ENCODE results near the gene ELMO1. TPM values are rescaled to one million over a fixed set of nuclear protein-coding genes. Genes with fewer than 3 reads are reported as not detected.

ELMO1 gene
- total RNA-seq, 1 experiment from 2014 or later, result 1.1 TPM

DNA sequence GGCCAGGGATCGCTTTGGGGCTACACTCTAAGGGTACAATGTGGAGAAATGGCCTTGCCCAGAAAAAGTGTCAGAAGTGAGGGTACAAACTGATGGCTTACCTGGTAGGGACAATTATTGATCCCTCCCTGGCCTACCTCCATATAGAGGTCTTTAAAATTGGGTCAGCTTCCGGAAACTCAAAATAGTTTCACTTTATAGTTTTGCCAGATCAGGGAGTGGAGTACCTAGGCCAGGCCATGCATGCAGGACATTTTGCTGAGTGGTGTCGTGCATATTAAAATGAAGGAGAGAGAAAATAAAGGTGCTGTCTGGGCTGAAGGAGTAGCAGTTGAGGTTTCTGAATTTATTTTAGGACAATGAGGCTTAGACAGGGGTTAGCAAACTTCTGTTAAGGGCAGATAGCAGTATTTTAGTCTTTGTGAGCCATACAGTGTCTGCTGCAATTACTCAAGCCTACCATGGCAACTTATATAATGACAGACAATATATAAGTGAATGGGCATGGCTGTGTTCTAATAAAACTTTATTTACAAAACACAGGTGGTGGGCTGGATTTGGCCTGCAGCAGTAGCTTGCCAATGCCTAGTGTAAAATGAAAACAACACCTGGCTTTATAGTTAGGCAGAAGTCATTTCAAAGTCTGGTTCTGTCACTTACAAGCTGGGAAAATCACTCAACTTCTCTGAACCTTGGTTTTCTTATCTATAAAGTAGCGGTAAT is 547.5 kb downstream of the ELMO1 start:
- ChIA-PET CTCF (no interaction called here), POLR2A (no interaction called here), RAD21 (ENCODE audit: low non-redundant PET in 1 of 2, low total read pairs in 2 of 2, uncharacterized antibody in 2 of 2, unreplicated experiment in 2 of 2) (no interaction called here)
- H3K9me2 ChIP-seq (ENCODE audit: insufficient read depth), result no peaks in the 10 kb centered on the region
- no peak for ATAC-seq
- no peaks in the 10 kb centered on the region for H3K4me1 ChIP-seq (ENCODE audit: control insufficient read depth in 1 of 2, insufficient read depth in 2 of 2, low read length in 2 of 2)
- no peaks in the 10 kb centered on the region for H3K27me3 ChIP-seq (ENCODE audit: insufficient read depth, low read length)
- no peak overlapping the region for H3K9ac ChIP-seq (ENCODE audit: low read length)
- no peaks in the 10 kb centered on the region for H4K20me1 ChIP-seq (ENCODE audit: insufficient read depth)
- H3K27ac ChIP-seq (ENCODE audit: low read depth, low read length), result no peak overlapping the region
- no peaks in the 10 kb centered on the region for H3K79me2 ChIP-seq (ENCODE audit: insufficient read depth, low read length)
- no peak overlapping the region for H2AFZ ChIP-seq (ENCODE audit: low read depth, low read length, poor library complexity, severe bottlenecking)
- no peak for DNase-seq (ENCODE audit: low read depth, low spot score)
- H3K4me3 ChIP-seq (replicated peaks in 1 of 2; ENCODE audit: low read depth in 1 of 2, low read length in 2 of 2), result no peak overlapping the region
- no peaks in the 10 kb centered on the region for H3K36me3 ChIP-seq (ENCODE audit: control insufficient read depth in 1 of 2, insufficient read depth in 2 of 2, low read length in 2 of 2)
- no TSS peak for BruUV-seq (replicated peaks)
- TF ChIP-seq, protein P1, sequence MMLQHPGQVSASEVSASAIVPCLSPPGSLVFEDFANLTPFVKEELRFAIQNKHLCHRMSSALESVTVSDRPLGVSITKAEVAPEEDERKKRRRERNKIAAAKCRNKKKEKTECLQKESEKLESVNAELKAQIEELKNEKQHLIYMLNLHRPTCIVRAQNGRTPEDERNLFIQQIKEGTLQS (IDR thresholded peaks at IDR 0.05), result no peak
- TF ChIP-seq POLR2A (IDR thresholded peaks at IDR 0.05; ENCODE audit: borderline replicate concordance, extremely low read depth, insufficient read depth, insufficient read length), result no peak
- TF ChIP-seq, protein P2, sequence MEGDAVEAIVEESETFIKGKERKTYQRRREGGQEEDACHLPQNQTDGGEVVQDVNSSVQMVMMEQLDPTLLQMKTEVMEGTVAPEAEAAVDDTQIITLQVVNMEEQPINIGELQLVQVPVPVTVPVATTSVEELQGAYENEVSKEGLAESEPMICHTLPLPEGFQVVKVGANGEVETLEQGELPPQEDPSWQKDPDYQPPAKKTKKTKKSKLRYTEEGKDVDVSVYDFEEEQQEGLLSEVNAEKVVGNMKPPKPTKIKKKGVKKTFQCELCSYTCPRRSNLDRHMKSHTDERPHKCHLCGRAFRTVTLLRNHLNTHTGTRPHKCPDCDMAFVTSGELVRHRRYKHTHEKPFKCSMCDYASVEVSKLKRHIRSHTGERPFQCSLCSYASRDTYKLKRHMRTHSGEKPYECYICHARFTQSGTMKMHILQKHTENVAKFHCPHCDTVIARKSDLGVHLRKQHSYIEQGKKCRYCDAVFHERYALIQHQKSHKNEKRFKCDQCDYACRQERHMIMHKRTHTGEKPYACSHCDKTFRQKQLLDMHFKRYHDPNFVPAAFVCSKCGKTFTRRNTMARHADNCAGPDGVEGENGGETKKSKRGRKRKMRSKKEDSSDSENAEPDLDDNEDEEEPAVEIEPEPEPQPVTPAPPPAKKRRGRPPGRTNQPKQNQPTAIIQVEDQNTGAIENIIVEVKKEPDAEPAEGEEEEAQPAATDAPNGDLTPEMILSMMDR (IDR thresholded peaks at IDR 0.05 in 2 of 3, conservative IDR thresholded peaks at IDR 0.05 in 1 of 3; ENCODE audit: borderline replicate concordance in 1 of 3, insufficient read depth in 1 of 3, low read depth in 2 of 3, low read length in 2 of 3), result no peak
- TF ChIP-seq FOSL1 (IDR thresholded peaks at IDR 0.05; ENCODE audit: low read depth), result no peak
- no peak for TF ChIP-seq ELF1 (IDR thresholded peaks at IDR 0.05; ENCODE audit: borderline replicate concordance, low read depth)
- no peak for TF ChIP-seq JUND (IDR thresholded peaks at IDR 0.05)
- no peak for TF ChIP-seq CBX3 (IDR thresholded peaks at IDR 0.05; ENCODE audit: low read depth)
- TF ChIP-seq EGR1 (IDR thresholded peaks at IDR 0.05; ENCODE audit: low read depth), result no peak
- no peak for TF ChIP-seq SIN3A (IDR thresholded peaks at IDR 0.05; ENCODE audit: low read depth)
- TF ChIP-seq CEBPB (IDR thresholded peaks at IDR 0.05; ENCODE audit: low read depth), result no peak
- TF ChIP-seq POLR2AphosphoS5 (IDR thresholded peaks at IDR 0.05; ENCODE audit: low read depth, low read length), result no peak
- no peak for TF ChIP-seq SRF (IDR thresholded peaks at IDR 0.05; ENCODE audit: low read depth)
- H3K4me2 ChIP-seq (ENCODE audit: low read length), result no peak overlapping the region
- intact Hi-C loops (cut with micrococcal nuclease), result no loop called here
- no peaks in the 10 kb centered on the region for H3K9me3 ChIP-seq (ENCODE audit: control insufficient read depth in 1 of 2, insufficient read depth in 1 of 2, low read depth in 1 of 2, low read length in 2 of 2)
